Skeletal muscle tissue (tissue), 4 donors: ENCODE data around the gene CLCN2. TPM values are rescaled to one million over a fixed set of nuclear protein-coding genes. Genes with fewer than 3 reads are reported as not detected.

Experiments
- H3K27ac ChIP-seq: one replicate; pipeline ENCODE4 v1.7.0; 2013; ENCODE audit warnings: mild to moderate bottlenecking, low read depth, low read length, inconsistent platforms
- H3K27me3 ChIP-seq, 3 donors: one replicate each; pipeline ENCODE4 v1.7.0; 2013; ENCODE audit warnings: low read length in 3 of 3; ENCODE audit not compliant: control insufficient read depth in 3 of 3, insufficient read depth in 3 of 3
- H3K36me3 ChIP-seq, 3 donors: one replicate each; pipeline ENCODE4 v1.7.0; 2013; ENCODE audit warnings: low read length in 3 of 3; ENCODE audit not compliant: control insufficient read depth in 3 of 3, insufficient read depth in 3 of 3
- H3K4me1 ChIP-seq, 3 donors: one replicate each; pipeline ENCODE4 v1.7.0; 2013; ENCODE audit warnings: low read length in 3 of 3, mild to moderate bottlenecking in 3 of 3; ENCODE audit not compliant: control insufficient read depth in 3 of 3, insufficient read depth in 3 of 3
- H3K4me3 ChIP-seq, 3 donors: one replicate each; pipeline ENCODE4 v1.7.0; 2013; ENCODE audit warnings: low read length in 3 of 3
- H3K9ac ChIP-seq, 3 donors: one replicate each; pipeline ENCODE4 v1.7.0; 2013; ENCODE audit warnings: low read length in 3 of 3, mild to moderate bottlenecking in 3 of 3, moderate library complexity in 2 of 3, low read depth in 1 of 3
- H3K9me3 ChIP-seq, 3 donors: one replicate each; pipeline ENCODE4 v1.7.0; 2013; ENCODE audit warnings: low read length in 3 of 3; ENCODE audit not compliant: control insufficient read depth in 3 of 3
- total RNA-seq: library from RNA; depleted of rRNA; stranded (reverse); fragments of >200 nt; gene quantifications from one replicate; pipeline ENCODE4 v1.2.3, GENCODE V29; 2014
- donor health status: Osteomylitis.

Gene CLCN2
- total RNA-seq, 1 donor from 2014 or later = 2.6 TPM

DNA sequence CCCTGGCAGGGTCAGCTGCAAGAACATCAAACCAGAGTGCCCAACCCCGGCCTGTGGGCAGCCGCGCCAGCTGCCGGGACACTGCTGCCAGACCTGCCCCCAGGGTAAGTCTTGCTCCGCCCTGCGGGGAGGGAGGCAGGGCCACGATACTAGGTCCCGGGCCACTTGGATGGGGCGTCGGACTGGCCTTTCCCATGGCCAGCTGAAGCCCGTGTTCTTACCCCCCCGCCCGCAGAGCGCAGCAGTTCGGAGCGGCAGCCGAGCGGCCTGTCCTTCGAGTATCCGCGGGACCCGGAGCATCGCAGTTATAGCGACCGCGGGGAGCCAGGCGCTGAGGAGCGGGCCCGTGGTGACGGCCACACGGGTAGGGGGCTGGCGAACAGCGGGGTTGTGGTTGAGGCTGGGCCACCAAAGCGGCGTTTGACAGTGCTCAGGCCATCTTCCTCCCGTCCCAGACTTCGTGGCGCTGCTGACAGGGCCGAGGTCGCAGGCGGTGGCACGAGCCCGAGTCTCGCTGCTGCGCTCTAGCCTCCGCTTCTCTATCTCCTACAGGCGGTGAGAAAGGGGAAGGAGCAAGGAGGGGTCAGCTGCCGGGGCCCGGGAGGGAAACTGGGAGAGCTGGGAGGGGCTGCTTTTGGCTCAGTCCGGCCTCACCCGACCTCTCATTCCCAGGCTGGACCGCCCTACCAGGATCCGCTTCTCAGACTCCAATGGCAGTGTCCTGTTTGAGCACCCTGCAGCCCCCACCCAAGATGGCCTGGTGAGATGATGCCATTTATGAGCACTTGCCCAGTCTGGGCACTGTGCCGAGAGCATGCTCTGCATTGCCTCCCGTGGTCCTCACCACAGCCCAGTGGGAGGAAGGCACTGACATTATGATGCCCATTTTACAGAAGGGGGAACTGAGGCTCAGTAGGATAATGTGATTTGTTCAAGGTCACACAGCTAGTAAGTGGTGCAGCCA lies 20.1 kb upstream of the CLCN2 start:
- Histone ChIP-seq H3K27me3 (peaks cover 0 to 14% (median 9%) of the 10 kb centered on the region in 3 donors), H3K27ac (no peak overlapping the region), H3K4me1 (peaks cover 35 to 42% (median 40%) of the 10 kb centered on the region in 3 donors), H3K9me3 (no peaks in the 10 kb centered on the region), H3K4me3 (peak overlapping the region; percentile 61 to 73 (median 69)), H3K9ac (peak overlapping the region in 2 of 3 donors; percentile 69 to 73), H3K36me3 (peaks cover 0 to 9% (median 3%) of the 10 kb centered on the region in 3 donors)

DNA sequence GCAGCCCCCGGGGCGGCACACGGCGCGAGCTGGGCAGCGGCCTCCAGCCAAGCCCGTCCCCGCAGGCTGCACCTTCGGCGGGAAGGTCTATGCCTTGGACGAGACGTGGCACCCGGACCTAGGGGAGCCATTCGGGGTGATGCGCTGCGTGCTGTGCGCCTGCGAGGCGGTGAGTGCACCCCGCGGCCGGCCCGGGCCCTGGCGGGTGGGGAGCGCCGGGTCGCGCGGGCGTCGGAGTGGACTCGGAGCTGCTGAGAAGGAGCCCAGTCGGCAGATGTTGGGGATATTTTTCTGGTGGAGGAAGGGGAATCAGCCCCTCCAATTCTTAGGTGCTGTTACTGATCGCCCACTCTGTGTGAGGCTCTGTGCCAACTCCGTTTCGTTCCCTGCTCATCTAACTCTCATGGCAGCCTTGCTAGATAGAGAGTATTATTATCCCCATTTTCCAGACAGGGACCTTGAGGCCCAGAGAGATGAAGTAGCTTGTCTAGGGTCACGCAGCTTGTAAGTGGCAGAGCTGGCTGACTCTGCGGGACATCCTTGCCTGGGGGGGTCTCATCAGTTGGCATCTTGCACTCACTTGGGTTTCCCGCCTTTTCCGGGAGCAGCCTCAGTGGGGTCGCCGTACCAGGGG lies 19.3 kb upstream of the CLCN2 start:
- H3K4me1 ChIP-seq = peaks cover 35 to 42% (median 40%) of the 10 kb centered on the region in 3 donors
- peak overlapping the region; percentile 69 to 73 (median 72) for H3K9ac ChIP-seq
- peak overlapping the region; percentile 61 to 73 (median 69) for H3K4me3 ChIP-seq
- peaks cover 0 to 19% (median 9%) of the 10 kb centered on the region in 3 donors for H3K27me3 ChIP-seq
- H3K36me3 ChIP-seq = peaks cover 0 to 10% (median 3%) of the 10 kb centered on the region in 3 donors
- H3K9me3 ChIP-seq = no peaks in the 10 kb centered on the region
- no peak overlapping the region for H3K27ac ChIP-seq

DNA sequence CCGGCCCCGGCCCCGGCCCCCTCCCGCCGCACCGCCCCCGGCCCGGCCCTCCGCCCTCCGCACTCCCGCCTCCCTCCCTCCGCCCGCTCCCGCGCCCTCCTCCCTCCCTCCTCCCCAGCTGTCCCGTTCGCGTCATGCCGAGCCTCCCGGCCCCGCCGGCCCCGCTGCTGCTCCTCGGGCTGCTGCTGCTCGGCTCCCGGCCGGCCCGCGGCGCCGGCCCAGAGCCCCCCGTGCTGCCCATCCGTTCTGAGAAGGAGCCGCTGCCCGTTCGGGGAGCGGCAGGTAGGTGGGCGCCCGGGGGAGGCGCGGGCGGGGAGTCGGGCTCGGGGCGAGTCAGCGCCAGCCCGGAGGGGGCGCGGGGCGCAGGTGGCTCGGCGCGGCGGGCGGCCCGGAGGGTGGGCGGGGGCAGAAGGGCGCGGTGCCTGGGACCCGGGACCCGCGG lies 18.8 kb upstream of the CLCN2 start:
- H3K9me3 ChIP-seq = no peaks in the 10 kb centered on the region
- H3K4me1 ChIP-seq = peaks cover 35 to 42% (median 40%) of the 10 kb centered on the region in 3 donors
- H3K27ac ChIP-seq = no peak overlapping the region
- peak overlapping the region; percentile 69 to 73 (median 72) for H3K9ac ChIP-seq
- H3K27me3 ChIP-seq = peaks cover 0 to 19% (median 9%) of the 10 kb centered on the region in 3 donors
- H3K4me3 ChIP-seq = peak overlapping the region in 2 of 3 donors; percentile 69 to 73
- peaks cover 3 to 15% (median 5%) of the 10 kb centered on the region in 3 donors for H3K36me3 ChIP-seq

DNA sequence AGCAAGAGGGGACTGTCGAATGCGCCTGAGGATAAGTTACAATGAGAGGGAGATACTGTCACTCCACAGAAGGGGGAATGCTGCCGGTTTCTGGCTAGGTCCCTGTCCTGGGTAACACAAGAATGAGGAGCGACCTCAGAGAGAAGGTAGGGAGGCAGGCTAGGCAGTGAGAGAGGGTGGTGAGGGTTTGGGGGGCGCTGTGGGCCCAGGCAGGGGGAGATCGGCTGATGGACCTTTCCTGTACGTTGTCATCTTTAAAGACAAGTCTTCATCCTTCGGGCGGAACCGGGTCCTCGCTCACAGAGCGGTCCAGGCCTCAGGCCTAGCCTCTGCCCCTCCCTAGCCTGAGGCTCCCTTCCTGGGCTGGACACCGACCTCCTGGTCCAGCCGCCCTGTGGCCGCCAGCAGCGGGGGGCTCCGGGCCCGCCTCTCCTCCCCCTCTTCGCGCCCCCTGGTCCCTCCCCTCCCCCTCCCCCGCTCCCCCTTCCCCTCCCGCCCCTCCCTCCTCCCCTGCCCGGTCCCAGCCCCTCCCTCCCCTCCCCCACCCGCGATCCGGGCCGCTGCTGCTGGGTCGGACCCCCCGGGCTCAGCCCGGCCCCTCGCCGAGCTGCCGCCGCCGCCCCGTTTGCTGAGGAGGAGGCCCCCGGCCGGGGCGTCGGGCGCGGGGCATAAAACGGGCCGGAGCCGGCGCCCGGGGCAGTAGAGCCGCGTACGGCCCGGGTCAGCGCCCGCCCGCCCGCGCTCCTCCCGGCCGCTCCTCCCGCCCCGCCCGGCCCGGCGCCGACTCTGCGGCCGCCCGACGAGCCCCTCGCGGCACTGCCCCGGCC lies 18.2 kb upstream of the CLCN2 start, which contains the start of gene CHRD:
TSS of gene CHRD (plus strand) at position 697 of the 827 bp plus-strand sequence. CDS start 265 bp downstream, outside the sequence.
- Histone ChIP-seq H3K27me3 (peaks cover 0 to 19% (median 9%) of the 10 kb centered on the region in 3 donors), H3K27ac (peak within 1 kb of the TSS; percentile 88), H3K9ac (peak within 1 kb of the TSS; percentile 69 to 84 (median 77)), H3K4me3 (peak within 1 kb of the TSS; percentile 61 to 73 (median 69)), H3K4me1 (peaks cover 35 to 42% (median 40%) of the 10 kb centered on the region in 3 donors), H3K9me3 (no peaks in the 10 kb centered on the region), H3K36me3 (peaks cover 3 to 17% (median 7%) of the 10 kb centered on the region in 3 donors)

DNA sequence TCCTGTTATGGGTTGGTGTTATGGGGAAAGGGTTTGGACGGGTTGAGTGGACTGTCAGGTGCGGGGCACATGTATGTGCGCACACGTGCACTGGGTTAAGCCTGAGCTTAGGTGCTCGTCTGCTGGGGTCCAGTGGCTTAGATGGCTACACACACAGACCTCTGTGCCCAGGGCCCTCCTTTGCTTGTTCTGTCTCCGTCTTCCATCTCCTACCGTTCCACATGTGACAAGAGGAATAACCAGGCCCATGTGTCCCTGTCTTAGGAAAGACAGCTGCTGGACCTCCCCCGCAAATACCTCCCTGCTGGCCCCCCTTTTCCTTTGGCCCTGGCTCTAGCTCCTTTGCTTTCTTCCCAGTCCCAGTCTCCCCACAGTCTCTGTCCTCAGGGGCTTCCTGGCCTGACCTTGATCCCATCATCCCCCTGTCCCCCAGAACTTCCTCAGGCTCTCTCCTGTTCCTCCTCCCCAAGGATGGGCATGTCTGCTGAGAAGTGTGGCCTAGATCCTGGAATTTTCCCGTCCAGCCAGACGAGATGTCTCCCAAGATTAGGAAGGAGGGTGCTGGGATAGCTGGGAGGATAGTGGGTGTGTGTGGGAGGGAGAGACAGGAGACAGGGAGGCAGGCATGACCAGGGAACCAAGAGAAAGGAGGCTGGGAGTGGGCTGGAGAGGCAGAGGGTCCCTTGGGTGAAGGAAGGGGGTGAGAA lies 17.4 kb upstream of the CLCN2 start:
- Histone ChIP-seq H3K27me3 (peaks cover 0 to 19% (median 9%) of the 10 kb centered on the region in 3 donors), H3K9ac (peak overlapping the region; percentile 68 to 84 (median 77)), H3K4me3 (peak overlapping the region; percentile 46 to 66 (median 61)), H3K36me3 (peaks cover 3 to 17% (median 7%) of the 10 kb centered on the region in 3 donors), H3K4me1 (peaks cover 35 to 42% (median 40%) of the 10 kb centered on the region in 3 donors), H3K9me3 (no peaks in the 10 kb centered on the region), H3K27ac (peak overlapping the region; percentile 88)

DNA sequence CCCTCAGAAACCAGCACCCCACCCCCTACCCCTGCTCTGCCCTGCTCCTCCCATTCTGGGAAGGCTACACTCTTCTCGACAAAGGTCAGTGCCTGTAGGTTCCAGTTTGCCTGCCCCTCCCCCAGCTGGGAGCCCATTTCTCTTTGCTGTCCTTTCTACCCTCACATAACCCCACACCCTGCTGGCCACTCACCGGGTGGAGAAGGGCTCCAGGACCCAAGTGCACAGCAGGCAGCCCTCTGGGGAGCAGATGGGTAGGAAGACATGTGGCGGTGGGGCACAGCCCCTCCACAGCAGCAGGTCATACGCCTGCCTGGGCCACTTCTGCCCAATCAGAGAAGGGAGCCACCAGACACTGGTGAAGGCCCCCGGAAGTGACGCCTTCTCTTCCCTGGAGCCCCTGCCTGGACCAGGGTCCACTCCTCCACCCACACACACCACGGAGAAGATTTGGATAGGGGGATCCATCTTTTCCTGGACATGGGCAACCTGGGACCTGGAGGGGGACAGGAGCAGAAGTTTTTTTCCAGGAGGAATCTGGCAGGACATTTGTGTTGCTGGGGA lies 16.6 kb upstream of the CLCN2 start, which contains the start of gene THPO:
TSS of gene THPO (minus strand) at position 326 of the 564 bp plus-strand sequence. CDS start 1,948 bp downstream, outside the sequence.
- Histone ChIP-seq H3K27me3 (peaks cover 0 to 19% (median 9%) of the 10 kb centered on the region in 3 donors), H3K9ac (peak within 1 kb of the TSS; percentile 68 to 84 (median 77)), H3K4me1 (peaks cover 38 to 47% (median 43%) of the 10 kb centered on the region in 3 donors), H3K36me3 (peaks cover 1 to 19% (median 7%) of the 10 kb centered on the region in 3 donors), H3K4me3 (peak within 1 kb of the TSS; percentile 46 to 66 (median 61)), H3K27ac (peak within 1 kb of the TSS; percentile 88), H3K9me3 (no peaks in the 10 kb centered on the region)

DNA sequence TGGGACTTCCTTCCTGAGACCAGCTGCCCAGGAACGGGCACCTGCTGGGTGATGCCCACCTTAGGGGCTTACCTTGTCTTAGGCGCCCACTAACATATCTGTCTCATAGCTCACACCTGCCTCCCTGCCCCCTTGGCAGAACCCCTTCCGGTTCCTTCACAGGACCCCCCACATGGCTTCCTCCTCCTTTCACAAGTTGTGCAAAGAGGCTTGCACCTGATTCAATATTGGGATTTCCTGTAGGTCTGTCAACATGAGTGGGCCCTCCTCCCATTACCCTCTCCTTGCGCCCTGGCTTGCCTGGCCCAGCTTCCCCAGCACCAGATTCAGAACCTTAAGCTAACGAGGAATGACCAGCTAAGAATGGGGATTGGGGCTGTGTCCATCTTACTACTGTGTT lies 16.0 kb upstream of the CLCN2 start:
- peaks cover 40 to 49% (median 48%) of the 10 kb centered on the region in 3 donors for H3K4me1 ChIP-seq
- peaks cover 3 to 16% (median 7%) of the 10 kb centered on the region in 3 donors for H3K36me3 ChIP-seq
- no peaks in the 10 kb centered on the region for H3K9me3 ChIP-seq
- peaks cover 0 to 19% (median 9%) of the 10 kb centered on the region in 3 donors for H3K27me3 ChIP-seq
- peak overlapping the region; percentile 68 to 84 (median 77) for H3K9ac ChIP-seq
- peak overlapping the region; percentile 46 to 66 (median 61) for H3K4me3 ChIP-seq
- peak overlapping the region; percentile 88 for H3K27ac ChIP-seq

DNA sequence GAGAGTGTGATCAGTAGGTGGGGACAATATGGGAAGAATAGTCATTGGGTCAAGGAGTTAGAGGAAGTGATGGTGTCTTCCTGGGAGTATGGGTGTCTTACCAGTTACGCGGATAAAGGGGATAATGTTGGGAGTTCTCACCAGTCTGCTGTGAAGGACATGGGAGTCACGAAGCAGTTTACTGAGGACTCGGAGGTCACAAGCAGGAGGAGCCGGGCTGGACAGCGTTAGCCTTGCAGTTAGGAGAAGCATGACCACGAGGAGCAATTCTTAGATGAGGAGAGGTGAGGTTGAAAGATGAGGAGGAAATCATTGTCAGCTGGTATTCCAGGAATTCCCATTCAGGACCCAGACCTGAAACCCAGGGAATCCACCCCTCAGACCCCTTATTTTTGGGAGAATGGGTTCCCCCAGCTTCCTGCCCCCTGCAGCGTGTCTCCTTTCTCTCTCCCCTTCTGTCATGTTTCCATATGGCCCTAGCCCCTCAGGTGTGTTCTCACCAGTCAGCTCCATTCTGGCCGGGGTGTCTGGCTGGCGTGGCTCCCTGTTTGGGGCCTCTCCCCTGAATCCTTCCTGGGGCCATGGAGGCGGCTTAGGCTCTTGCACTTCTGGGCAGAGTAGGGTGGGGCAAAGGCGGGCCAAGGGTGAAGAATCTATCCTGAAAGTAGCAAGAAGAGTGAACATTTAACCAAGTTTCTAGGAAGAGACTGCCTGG lies 14.5 kb upstream of the CLCN2 start:
- Histone ChIP-seq H3K4me3 (no peak overlapping the region), H3K36me3 (peaks cover 3 to 11% (median 7%) of the 10 kb centered on the region in 3 donors), H3K9ac (peak overlapping the region in 1 of 3 donors; percentile 25), H3K4me1 (peaks cover 36 to 47% (median 44%) of the 10 kb centered on the region in 3 donors), H3K9me3 (no peaks in the 10 kb centered on the region), H3K27me3 (peaks cover 0 to 16% (median 4%) of the 10 kb centered on the region in 3 donors), H3K27ac (no peak overlapping the region)
